Measurements from ENCODE around the gene JUND. TPM values are rescaled to one million over a fixed set of nuclear protein-coding genes. Genes with fewer than 3 reads are reported as not detected.

JUND gene
- total RNA-seq, 2 donors from 2014 or later = 177 to 418 TPM

DNA sequence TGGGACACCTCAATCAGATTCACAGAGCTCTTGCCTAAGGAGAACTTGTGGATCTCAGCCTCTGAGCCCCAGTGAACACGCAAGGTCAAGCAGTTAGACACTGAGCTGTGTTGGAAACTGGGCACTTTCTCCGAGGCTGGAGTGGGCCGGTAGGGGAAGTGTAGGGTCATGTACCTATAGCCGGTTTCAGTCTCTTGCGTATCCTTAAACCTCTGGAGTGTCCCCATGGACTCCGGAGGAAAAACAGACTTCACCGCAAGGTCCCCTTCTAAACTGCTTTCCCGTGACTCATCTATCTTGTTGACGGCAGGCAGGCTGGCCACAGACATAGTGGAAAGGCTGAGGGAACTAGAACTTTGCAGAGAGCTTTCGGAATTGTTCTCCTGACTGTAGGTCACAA, 18.5 kb downstream of the JUND start:
- H3K36me3 ChIP-seq = no peaks in the 10 kb centered on the region
- no peaks in the 10 kb centered on the region for H3K4me1 ChIP-seq
- TF ChIP-seq, protein P1, sequence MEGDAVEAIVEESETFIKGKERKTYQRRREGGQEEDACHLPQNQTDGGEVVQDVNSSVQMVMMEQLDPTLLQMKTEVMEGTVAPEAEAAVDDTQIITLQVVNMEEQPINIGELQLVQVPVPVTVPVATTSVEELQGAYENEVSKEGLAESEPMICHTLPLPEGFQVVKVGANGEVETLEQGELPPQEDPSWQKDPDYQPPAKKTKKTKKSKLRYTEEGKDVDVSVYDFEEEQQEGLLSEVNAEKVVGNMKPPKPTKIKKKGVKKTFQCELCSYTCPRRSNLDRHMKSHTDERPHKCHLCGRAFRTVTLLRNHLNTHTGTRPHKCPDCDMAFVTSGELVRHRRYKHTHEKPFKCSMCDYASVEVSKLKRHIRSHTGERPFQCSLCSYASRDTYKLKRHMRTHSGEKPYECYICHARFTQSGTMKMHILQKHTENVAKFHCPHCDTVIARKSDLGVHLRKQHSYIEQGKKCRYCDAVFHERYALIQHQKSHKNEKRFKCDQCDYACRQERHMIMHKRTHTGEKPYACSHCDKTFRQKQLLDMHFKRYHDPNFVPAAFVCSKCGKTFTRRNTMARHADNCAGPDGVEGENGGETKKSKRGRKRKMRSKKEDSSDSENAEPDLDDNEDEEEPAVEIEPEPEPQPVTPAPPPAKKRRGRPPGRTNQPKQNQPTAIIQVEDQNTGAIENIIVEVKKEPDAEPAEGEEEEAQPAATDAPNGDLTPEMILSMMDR (IDR thresholded peaks at IDR 0.05) = no peak
- no peak overlapping the region for H3K27ac ChIP-seq
- intact Hi-C loops (cut with DNase I) = no loop called here
- H3K9me3 ChIP-seq = no peaks in the 10 kb centered on the region
- no peak overlapping the region for H3K4me3 ChIP-seq
- no peaks in the 10 kb centered on the region for H3K27me3 ChIP-seq
- DNase-seq = no peak
- no peak overlapping the region for H3K9ac ChIP-seq (ENCODE audit: low read depth in 2 of 2, low read length in 2 of 2)

DNA sequence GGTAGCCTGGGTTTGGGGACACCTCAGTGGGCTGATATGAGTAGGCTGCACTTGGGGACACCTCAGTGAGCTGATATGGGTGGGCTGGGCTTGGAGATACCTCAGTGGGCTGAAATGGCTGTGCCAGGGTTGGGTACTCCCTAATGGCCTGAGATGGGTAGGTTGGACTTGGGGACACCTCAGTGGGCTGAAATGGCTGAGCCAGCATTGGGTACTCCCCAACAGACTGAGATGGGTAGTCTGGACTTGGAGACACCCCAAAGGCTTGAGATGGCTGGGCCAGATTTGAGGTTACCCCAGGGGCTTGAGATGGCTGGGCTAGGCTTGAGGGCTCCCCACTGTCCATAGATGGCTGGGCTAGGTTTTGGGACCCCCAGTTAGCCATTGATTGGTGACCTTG, 19.3 kb downstream of the JUND start:
- Histone ChIP-seq H3K9me3 (no peaks in the 10 kb centered on the region), H3K4me3 (no peak overlapping the region), H3K27me3 (no peaks in the 10 kb centered on the region), H3K9ac (ENCODE audit: low read depth in 2 of 2, low read length in 2 of 2) (no peak overlapping the region), H3K4me1 (no peaks in the 10 kb centered on the region), H3K27ac (no peak overlapping the region), H3K36me3 (no peaks in the 10 kb centered on the region)
- no peak for DNase-seq
- intact Hi-C loops (cut with DNase I) = no loop called here
- TF ChIP-seq, protein P1 (IDR thresholded peaks at IDR 0.05) = no peak

DNA sequence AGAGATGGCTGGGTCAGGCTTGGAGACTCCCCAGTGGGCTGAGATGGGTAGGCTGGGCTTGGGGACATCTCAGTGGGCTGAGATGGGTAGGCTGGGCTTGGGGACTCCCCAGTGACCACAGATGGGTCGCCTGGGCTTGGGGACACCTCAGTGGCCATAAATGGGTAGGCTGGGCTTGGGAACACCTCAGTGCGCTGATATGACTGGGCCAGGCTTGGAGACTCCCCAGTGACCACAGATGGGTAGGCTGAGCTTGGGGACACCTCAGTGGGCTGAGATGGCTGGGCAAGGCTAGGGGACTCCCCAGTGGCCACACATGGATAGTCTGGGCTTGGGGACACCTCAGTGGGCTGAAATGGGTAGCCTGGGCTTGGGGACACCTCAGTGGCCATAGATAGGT, 19.9 kb downstream of the JUND start:
- H3K9me3 ChIP-seq = no peaks in the 10 kb centered on the region
- DNase-seq = no peak
- no peaks in the 10 kb centered on the region for H3K27me3 ChIP-seq
- no peak overlapping the region for H3K4me3 ChIP-seq
- H3K9ac ChIP-seq (ENCODE audit: low read depth in 2 of 2, low read length in 2 of 2) = no peak overlapping the region
- TF ChIP-seq, protein P1 (IDR thresholded peaks at IDR 0.05) = no peak
- no peaks in the 10 kb centered on the region for H3K4me1 ChIP-seq
- no peak overlapping the region for H3K27ac ChIP-seq
- intact Hi-C loops (cut with DNase I) = no loop called here
- H3K36me3 ChIP-seq = no peaks in the 10 kb centered on the region

DNA sequence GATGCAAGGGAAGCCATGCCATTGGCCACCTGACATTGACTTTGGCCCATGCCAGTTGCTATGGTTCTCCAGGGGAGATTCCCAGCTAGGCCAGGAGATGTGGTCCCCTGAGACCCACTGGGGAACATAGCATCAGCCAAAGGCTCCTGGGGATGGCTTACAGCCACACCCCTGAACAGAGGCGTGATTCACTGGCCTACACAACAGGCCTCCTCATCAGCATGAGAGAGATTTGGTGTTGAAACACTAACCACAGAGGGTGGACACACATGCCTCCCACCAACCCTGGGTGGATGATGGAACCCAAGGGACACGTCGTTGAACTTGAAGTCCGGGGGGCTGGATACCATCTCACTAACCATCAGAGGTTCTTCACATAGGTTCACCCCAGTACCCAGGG, 21.5 kb downstream of the JUND start:
- Histone ChIP-seq H3K4me1 (no peaks in the 10 kb centered on the region), H3K36me3 (no peaks in the 10 kb centered on the region), H3K27me3 (no peaks in the 10 kb centered on the region), H3K27ac (no peak overlapping the region), H3K4me3 (no peak overlapping the region), H3K9me3 (no peaks in the 10 kb centered on the region), H3K9ac (ENCODE audit: low read depth in 2 of 2, low read length in 2 of 2) (no peak overlapping the region)
- no peak for DNase-seq
- TF ChIP-seq, protein P1 (IDR thresholded peaks at IDR 0.05) = no peak
- intact Hi-C loops (cut with DNase I) = no loop called here

DNA sequence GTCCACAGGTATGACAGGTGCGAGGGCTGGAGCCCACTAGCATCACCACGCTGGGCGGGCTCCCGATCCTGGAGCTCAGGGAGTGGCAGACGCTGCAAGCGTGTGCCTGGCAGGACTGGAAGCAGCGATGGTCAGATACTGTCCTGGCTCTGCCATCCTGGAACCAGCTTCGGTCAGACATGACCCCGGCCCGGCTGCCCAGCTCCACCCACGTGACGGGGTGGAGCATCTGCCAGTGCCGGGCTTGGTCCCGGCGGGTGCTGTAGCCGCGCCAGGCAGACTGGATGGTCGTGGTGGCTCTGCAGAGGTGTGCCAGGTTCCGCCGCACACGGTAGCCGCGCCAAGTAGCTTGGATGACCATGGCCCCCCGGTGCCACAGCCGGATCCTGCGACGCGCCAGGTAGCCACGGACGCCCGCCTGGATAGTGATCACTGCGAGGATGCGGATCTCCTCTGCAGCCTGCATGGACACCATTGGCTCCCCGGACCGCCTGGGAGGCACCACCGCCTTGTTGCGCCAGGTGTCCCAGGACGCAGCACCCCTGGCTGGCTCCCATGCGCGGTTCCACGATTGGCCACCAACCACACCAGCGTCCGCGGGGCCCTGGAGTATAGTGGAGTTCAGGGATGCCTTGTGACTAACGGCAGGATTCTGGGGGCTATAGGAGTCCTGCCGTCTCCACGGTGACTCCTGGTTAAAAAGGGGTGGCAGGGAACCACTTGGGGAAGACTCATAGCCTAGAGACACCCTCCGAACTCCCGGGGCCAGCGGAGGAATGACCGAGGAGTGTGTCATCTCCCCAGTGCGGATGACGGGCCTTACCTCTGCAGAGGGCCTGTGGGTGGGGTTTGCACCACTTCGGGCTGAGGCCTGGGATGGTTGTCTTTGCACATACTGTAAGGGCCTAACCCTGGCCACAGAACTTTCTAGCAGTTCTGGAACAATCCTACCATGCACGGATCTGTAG, 23.6 kb downstream of the JUND start:
- Histone ChIP-seq H3K4me1 (peaks cover 7% of the 10 kb centered on the region), H3K9ac (ENCODE audit: low read depth in 2 of 2, low read length in 2 of 2) (no peak overlapping the region), H3K4me3 (no peak overlapping the region), H3K27ac (no peak overlapping the region), H3K27me3 (no peaks in the 10 kb centered on the region), H3K36me3 (no peaks in the 10 kb centered on the region), H3K9me3 (no peaks in the 10 kb centered on the region)
- TF ChIP-seq, protein P1 (IDR thresholded peaks at IDR 0.05) = no peak
- intact Hi-C loops (cut with DNase I) = no loop called here
- no peak for DNase-seq
